KBM-7 (cell line): ENCODE data around the gene NBAS.
"Not testable (repeated sequence)": the region's sequence is repeated elsewhere in the genome, so short reads cannot be mapped to it uniquely, and the experiment has no call there.

Source experiments
- DNase-seq: peaks from one replicate; pipeline ENCODE4 v3.0.0-alpha.2; 2015
- in situ Hi-C: fragments of 300-500 bp; cut with MboI; formaldehyde crosslinking; loops from 2 replicates; pipeline ENCODE4 v1.14.3; 2020; ENCODE audit warnings: low sequenced_read_pairs, low pct_unique_long_range_greater_than_20kb, mixed read lengths

The NBAS gene

GRCh38 chr2:15543541-15543940 lies 17.6 kb downstream of the NBAS start:
- in situ Hi-C loops, result no loop called here
- no peak for DNase-seq

- DNase-seq, result no peak
- in situ Hi-C loops, result no loop called here
These were observed 18.1 kb downstream of the NBAS start for GRCh38 chr2:15543053-15543452.

- in situ Hi-C loops, DNase-seq: not testable (repeated sequence)
These were observed 18.9 kb downstream of the NBAS start for GRCh38 chr2:15542269-15542668.

- DNase-seq, in situ Hi-C loops: not testable (repeated sequence)
These were observed 20.6 kb downstream of the NBAS start for GRCh38 chr2:15540523-15540922.

GRCh38 chr2:15539999-15540398 lies 21.1 kb downstream of the NBAS start:
- in situ Hi-C loops, result no loop called here
- DNase-seq, result no peak

GRCh38 chr2:15538792-15539191 lies 22.3 kb downstream of the NBAS start:
- in situ Hi-C loops, result no loop called here
- DNase-seq, result no peak

GRCh38 chr2:15533860-15534480 lies 27.2 kb downstream of the NBAS start:
- in situ Hi-C loops, result no loop called here

GRCh38 chr2:15532996-15533395 lies 28.1 kb downstream of the NBAS start:
- in situ Hi-C loops, result no loop called here

More at GRCh38 chr2:15533860-15534480, 27.2 kb downstream of the NBAS start:
- DNase-seq, result no peak

GRCh38 chr2:15531095-15531854 lies 29.9 kb downstream of the NBAS start:
- no peak for DNase-seq
- in situ Hi-C loops, result no loop called here

More at GRCh38 chr2:15532996-15533395, 28.1 kb downstream of the NBAS start:
- DNase-seq, result no peak

- DNase-seq, result peak; percentile 5
- in situ Hi-C loops, result no loop called here
These were observed 33.9 kb downstream of the NBAS start for GRCh38 chr2:15527074-15527739.

GRCh38 chr2:15521641-15522181 lies 39.4 kb downstream of the NBAS start:
- in situ Hi-C loops, result no loop called here
- no peak for DNase-seq

GRCh38 chr2:15520346-15520745 lies 40.8 kb downstream of the NBAS start:
- in situ Hi-C loops, result no loop called here
- DNase-seq, result no peak

GRCh38 chr2:15518759-15519158 lies 42.4 kb downstream of the NBAS start:
- DNase-seq, in situ Hi-C loops: not testable (repeated sequence)

GRCh38 chr2:15517793-15518192 lies 43.3 kb downstream of the NBAS start:
- DNase-seq, result no peak
- in situ Hi-C loops, result no loop called here

GRCh38 chr2:15511686-15512085 lies 49.4 kb downstream of the NBAS start:
- no peak for DNase-seq
- in situ Hi-C loops, result no loop called here

- DNase-seq, result no peak
- in situ Hi-C loops, result no loop called here
These were observed 50.6 kb downstream of the NBAS start for GRCh38 chr2:15510552-15510951.

- no peak for DNase-seq
- in situ Hi-C loops, result no loop called here
These were observed 51.0 kb downstream of the NBAS start for GRCh38 chr2:15510131-15510530.

GRCh38 chr2:15507697-15508096 lies 53.4 kb downstream of the NBAS start:
- DNase-seq, result no peak
- in situ Hi-C loops, result no loop called here

- in situ Hi-C loops, result no loop called here
- DNase-seq, result no peak
These were observed 54.1 kb downstream of the NBAS start for GRCh38 chr2:15507061-15507460.

GRCh38 chr2:15506229-15506819 lies 54.8 kb downstream of the NBAS start:
- no peak for DNase-seq
- in situ Hi-C loops, result no loop called here
